Activated T-cell treated with anti-CD3 and anti-CD28 coated beads for 24 hours (primary cell): Measurements from ENCODE around the gene C6orf52.

Experiments
- DNase-seq: peaks from one replicate; pipeline ENCODE4 v3.0.0-alpha.2; 2020; ENCODE audit warnings: low read depth

Gene C6orf52

DNA sequence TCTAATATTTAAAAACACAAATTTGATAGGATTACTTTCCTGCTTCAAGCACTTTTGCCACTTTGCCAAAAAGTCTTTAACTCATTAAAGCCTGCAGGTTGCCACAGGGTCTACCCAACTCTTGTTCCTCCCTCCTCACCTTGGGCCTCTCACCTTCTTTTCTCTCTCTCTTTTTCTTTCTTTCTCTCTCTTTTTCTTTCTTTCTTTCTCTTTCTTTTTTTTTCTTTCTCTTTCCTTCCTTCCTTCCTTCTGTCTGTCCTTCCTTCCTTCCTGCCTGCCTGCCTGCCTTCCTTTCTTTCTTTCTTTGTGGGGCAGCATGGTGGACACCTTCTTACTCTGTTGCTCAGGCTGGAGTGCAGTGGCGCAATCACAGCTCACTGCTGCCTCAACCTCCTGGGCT lies 50.2 kb downstream of the C6orf52 start:
- DNase-seq = no peak

GRCh38 chr6:10643201-10643651 lies 51.2 kb downstream of the C6orf52 start:
- no peak for DNase-seq

- no peak for DNase-seq
These were observed 52.9 kb downstream of the C6orf52 start for GRCh38 chr6:10641528-10641927.

GRCh38 chr6:10640412-10640811 lies 54.0 kb downstream of the C6orf52 start:
- no peak for DNase-seq

GRCh38 chr6:10633216-10633615 lies 61.2 kb downstream of the C6orf52 start:
- no peak for DNase-seq

GRCh38 chr6:10630178-10630577 lies 64.2 kb downstream of the C6orf52 start:
- no peak for DNase-seq

DNA sequence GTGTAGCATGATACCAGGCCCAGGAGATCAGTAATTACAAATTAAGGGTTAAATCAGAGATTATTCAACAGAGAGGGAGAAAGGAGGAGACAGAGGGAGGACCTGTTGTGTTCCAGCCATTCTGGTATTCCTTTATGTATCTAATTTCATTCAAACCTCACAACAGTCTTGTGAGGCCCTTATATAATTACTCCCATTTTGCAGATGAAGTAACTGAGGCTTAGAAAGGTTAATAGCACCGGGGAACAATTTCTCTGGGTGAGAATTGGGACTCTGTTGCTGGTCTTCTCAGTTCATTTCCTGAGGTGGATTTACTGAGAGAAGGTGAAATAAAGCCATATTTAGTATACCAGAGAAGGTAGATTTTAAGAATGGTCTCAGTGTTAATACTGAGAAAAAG lies 66.6 kb downstream of the C6orf52 start:
- DNase-seq = no peak

GRCh38 chr6:10626154-10626741 lies 68.2 kb downstream of the C6orf52 start:
- DNase-seq = no peak

- DNase-seq = no peak
These were observed 69.6 kb downstream of the C6orf52 start for GRCh38 chr6:10624836-10625235.

DNA sequence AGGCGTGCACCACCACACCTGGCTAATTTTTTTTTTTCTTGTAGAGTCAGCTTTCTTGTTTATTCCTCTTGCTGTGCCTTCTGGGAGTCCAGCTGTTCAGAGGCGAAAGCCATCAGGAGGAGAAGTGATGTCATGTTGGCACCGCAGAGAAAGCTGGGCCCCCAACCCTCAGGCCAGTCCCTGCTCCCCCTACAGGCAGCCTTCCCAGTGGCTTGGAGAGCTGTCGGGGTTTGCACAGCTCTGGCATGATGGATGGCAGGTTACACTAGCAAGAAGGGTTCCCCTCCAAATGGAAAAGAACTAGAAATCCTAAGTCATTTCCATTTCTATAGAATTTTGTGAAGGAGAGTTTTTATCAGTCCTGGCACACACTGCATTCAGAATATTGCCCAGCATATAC lies 72.6 kb downstream of the C6orf52 start:
- DNase-seq = no peak
